Activated CD4-positive, alpha-beta T cell treated with anti-CD3 and anti-CD28 coated beads, Interleukin-2, amount 50 U/mL, for 24 hours (primary cell): ENCODE results near the gene IL20RB.
"Not testable (repeated sequence)": the region's sequence is repeated elsewhere in the genome, so short reads cannot be mapped to it uniquely, and the experiment has no call there.

ENCODE experiments used
- DNase-seq, 2 donors: peaks; one replicate each; pipeline ENCODE4 v3.0.0-alpha.2; 2020; ENCODE audit warnings: low read depth in 1 of 2, low spot score in 1 of 2

IL20RB gene

GRCh38 chr3:136943436-136943835, 14.3 kb upstream of the IL20RB start:
- no peak for DNase-seq

GRCh38 chr3:136946978-136947377, 10.8 kb upstream of the IL20RB start:
- DNase-seq = no peak

GRCh38 chr3:136947477-136947876, 10.3 kb upstream of the IL20RB start:
- DNase-seq = no peak

GRCh38 chr3:136949146-136949545, 8.6 kb upstream of the IL20RB start:
- DNase-seq = no peak

- DNase-seq = no peak
Observed at GRCh38 chr3:136949708-136950107, 8.1 kb upstream of the IL20RB start.

GRCh38 chr3:136950623-136951022, 7.2 kb upstream of the IL20RB start:
- DNase-seq = no peak

GRCh38 chr3:136952292-136952691, 5.5 kb upstream of the IL20RB start:
- DNase-seq = no peak

GRCh38 chr3:136954251-136954650, 3.5 kb upstream of the IL20RB start:
- DNase-seq = no peak

GRCh38 chr3:136954980-136955780, 2.6 kb upstream of the IL20RB start:
- DNase-seq = no peak

GRCh38 chr3:136955813-136956212, 2.0 kb upstream of the IL20RB start:
- no peak for DNase-seq

GRCh38 chr3:136956971-136957370, 812 bp upstream of the IL20RB start:
- DNase-seq = no peak

GRCh38 chr3:136958939-136959338, 1.2 kb downstream of the IL20RB start:
- DNase-seq = no peak

GRCh38 chr3:136959599-136959998, 1.8 kb downstream of the IL20RB start:
- DNase-seq = no peak

- DNase-seq = no peak
Observed at GRCh38 chr3:136960838-136961836, 3.4 kb downstream of the IL20RB start.

GRCh38 chr3:136962927-136963326, 5.1 kb downstream of the IL20RB start:
- no peak for DNase-seq

GRCh38 chr3:136969539-136969938, 11.8 kb downstream of the IL20RB start:
- not testable (repeated sequence) for DNase-seq

GRCh38 chr3:136973352-136973751, 15.6 kb downstream of the IL20RB start:
- no peak for DNase-seq

GRCh38 chr3:136974670-136975069, 16.9 kb downstream of the IL20RB start:
- DNase-seq = no peak

- no peak for DNase-seq
Observed at GRCh38 chr3:136979204-136979603, 21.4 kb downstream of the IL20RB start.

- DNase-seq = no peak
Observed at GRCh38 chr3:136979684-136980083, 21.9 kb downstream of the IL20RB start.

- DNase-seq = no peak
Observed at GRCh38 chr3:136982033-136982432, 24.2 kb downstream of the IL20RB start.
